ENCODE results near the gene SETD7.

- no peak for TF ChIP-seq CTCF (IDR thresholded peaks at IDR 0.05)
- no peak for TF ChIP-seq POLR2A (IDR thresholded peaks at IDR 0.05)
Measured at GRCh38 chr4:139534287-139534950, 21.6 kb downstream of the SETD7 start.
